NOMO-1 (cell line): ENCODE measurements around the gene RUSC2.
"Not testable (repeated sequence)": the region's sequence is repeated elsewhere in the genome, so short reads cannot be mapped to it uniquely, and the experiment has no call there.

Source experiments
- DNase-seq, 2 experiments: peaks; one replicate each; lab custom pipeline; 2025; ENCODE audit not compliant: unreplicated experiment in 2 of 2; lab: John Stamatoyannopoulos, UW

Gene RUSC2

DNA sequence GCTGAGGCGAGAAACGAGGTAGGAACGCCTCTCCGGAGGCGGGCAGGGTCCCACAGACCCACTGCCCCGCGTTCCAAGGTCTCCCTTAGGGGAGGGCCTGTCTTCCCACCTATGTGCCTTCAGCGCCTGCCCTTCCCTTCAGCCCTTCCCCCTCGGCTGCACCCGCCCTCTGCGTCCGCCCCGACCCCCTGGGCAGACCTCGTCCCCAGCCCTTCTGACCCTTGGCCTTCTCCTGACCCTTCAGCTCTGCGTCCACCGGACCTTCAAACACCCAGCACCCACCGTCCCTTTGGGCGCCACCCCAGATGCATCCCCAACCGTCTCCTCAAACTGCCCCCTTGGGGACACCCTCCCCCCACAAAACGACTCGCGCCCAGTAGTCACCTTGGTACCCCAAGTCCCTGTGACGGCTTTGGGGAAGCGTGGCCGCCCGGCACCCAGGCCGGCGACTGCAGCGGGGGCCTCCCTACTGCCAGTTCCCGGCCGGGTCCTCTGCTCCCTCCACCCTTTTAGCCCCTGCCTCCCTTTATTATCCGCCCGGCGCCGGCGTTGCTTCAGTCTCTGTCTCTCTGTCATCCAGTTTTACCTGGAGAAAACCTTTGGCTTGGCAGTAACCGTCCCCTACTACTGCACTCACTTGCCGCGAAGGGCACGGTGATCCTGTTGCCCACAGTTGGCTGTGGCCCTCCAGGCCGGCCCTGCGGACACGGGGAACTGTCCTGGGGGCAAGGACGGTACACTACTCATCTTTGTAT lies 421 bp downstream of the RUSC2 start:
- DNase-seq: peak in 1 of 2 experiments; percentile 42

DNA sequence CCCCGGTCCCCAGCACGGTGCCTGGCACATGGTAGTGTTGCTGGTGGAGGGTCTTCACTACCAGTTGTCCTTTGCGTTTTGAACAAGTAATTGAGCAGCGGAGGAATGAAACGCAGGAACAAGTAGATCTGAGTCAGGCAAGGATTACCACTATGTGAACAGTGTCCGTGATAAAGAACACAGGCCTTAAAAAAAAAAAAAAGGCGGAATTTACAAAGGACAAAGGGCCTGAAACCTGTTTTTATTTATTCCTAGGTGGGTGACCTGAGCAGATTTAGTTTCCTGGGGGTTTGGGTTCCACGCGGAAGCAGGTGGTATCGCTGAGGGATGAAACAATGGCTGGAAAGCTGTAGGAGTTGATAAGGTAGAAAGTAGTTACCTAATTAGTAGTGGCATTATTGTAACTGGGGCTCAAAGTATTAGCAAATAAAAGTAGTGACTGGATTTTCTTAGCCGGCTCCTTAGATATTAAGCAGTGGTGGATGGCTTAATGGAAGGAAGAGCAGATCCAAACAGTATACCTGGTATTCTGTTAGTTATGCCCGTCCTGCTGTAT lies 1.1 kb downstream of the RUSC2 start:
- no peak for DNase-seq

DNA sequence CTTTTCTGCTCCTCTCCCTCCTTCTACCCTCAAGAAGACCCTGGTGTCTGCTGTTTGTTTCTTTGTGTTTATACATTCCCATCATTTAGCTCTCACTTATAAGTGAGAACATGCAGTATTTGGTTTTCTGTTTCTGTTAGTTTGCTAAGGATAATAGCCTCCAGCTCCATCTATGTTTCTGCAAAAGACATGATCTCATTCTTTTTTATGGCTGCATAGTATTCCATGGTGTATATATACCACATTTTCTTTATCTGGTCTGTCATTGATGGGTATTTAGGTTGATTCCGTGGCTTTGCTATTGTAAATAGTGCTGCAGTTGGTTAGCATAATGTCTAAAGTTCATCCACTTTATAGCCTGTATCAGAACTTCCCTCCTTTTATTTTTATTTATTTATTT lies 3.2 kb downstream of the RUSC2 start:
- not testable (repeated sequence) for DNase-seq

DNA sequence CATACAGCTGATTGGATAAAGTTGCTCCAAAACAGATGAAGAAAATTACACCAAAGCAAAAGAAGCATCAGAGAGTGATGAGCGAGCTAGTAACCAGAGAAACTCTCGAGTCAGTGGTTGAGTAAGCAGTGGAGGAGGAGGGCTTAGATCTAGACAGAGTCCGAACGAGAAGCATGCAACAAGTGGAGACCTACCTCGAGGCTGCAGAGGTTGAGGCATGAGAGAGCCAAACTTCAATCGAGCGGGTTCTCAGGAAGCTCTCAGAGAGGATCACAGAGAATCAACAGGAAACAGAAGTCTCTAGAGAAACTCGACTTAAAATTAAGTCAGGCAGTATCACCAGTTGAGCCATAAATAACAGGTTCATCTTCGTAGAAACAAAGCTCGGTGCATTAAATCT lies 6.1 kb downstream of the RUSC2 start:
- no peak for DNase-seq

DNA sequence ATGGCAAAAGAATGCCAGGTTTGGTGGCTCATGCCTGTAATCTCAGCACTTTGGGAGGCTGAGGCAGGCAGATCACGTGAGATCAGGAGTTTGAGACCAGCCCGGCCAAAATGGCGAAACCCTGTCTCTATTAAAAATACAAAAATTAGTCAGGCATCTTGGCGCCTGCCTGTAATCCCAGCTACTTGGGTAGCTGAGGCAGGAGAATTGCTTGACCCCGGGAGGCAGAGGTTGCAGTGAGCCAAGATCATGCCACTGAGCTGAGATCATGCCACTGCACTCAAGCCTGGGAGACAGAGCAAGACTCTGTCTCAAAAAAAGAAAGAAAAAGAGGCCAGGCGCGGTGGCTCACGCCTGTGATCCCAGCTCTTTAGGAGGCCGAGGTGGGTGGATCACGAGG lies 8.3 kb downstream of the RUSC2 start:
- not testable (repeated sequence) for DNase-seq

DNA sequence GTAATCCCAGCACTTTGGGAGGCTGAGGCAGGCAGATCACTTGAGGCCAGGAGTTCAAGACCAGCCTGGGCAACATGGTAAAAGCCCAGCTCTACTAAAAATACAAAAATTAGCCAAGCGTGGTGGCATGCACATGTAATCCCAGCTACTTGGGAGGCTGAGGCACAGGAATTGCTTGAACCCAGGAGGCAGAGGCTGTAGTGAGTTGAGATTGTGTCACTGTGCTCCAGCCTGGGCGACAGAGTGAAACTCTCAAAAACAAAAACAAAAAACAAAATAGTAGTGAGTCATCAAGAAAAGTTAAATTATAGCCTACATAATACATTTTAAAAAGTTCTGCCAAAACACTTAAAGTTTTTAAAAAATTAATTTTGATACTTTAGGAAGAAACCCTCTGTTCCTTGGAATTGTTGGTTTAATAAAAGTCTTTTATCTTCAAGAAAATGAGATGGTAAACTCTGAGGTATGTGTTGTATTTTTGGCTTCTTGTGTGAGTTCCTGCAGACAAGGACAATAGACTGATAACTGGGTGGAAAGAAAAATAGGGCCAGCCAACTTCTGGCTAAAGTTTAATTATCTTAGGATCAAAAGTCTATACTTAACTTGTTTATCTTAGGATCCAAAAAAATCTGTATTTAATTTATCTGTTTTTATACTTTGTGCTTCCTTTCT lies 9.3 kb downstream of the RUSC2 start:
- no peak for DNase-seq

DNA sequence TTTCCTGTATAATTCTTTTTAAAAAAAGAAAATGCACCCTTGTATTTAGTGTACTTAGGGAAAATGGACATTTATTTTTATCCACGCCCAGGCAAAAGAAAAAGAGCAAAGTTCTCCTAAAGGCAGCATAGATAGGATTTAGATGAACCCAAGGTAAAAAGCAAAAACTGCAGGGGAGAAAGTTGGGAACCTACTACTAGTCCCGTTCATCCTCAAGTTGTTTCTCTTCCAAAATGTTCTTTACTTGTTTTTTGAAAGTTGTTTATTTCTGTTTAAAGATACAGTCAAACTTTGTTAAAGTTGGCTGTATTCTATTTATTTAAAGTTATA lies 9.8 kb downstream of the RUSC2 start:
- no peak for DNase-seq

DNA sequence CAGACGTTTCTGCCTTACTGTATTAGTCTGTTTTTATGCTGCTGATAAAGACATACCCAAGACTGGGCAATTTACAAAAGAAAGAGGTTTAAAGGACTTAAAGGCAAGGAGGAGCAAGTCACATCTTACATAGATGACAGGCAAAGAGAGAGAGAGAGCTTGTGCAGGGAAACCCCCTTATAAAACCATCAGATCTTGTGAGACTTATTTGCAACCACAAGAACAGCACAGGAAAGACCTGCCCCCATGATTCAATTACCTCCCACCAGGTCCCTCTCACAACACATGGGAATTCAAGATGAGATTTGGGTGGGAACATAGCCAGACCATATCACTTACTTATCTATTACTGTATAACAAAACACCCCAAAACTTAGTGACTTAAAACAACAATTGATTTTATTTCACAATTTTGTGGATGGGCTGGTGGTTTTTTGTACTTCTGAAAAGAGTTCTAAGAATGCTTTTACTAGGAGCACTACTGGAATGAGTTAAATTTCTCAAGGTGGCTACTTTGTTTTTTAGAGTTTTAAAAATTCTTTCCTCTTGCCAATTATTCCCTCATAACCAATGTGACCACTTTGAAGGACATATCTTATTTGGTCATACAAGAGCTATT lies 10.3 kb downstream of the RUSC2 start:
- DNase-seq: no peak

DNA sequence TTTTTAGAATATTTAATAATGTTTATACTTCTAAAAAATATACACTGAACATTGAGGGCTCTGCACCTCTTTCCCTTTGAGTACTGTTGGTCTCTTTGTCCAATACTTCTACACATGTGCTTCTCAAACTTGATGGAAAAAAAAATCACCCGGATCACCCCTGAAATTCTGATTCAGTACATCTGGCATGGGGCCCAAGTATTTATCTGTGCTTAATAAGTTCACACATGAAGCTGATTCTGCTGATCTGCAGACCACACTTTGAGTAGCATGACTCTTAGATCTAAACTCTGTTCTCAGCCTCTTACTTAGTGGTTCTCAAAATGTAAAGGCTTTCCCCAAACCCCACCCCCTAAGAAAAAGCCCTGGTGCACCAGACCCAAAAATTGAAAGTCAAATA lies 12.0 kb downstream of the RUSC2 start:
- DNase-seq: no peak

DNA sequence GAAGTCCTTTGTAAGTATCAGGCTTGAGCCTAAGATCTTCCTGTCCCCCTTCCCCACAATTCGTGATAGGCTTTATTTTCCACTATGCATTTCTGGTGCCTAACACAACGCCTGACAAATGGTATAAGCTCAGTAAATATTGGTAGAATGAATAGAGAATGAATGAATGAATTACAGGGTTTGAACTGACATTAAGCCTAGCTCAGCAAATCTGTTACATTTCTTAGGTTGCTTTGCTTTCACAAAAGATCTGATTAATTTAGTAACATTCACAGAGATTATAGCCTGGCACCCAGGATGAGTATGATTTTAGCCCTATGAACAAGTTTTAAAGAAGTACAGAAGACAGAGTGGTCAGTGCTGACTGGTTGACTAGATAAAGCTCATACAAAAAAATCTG lies 16.4 kb downstream of the RUSC2 start:
- DNase-seq: no peak

DNA sequence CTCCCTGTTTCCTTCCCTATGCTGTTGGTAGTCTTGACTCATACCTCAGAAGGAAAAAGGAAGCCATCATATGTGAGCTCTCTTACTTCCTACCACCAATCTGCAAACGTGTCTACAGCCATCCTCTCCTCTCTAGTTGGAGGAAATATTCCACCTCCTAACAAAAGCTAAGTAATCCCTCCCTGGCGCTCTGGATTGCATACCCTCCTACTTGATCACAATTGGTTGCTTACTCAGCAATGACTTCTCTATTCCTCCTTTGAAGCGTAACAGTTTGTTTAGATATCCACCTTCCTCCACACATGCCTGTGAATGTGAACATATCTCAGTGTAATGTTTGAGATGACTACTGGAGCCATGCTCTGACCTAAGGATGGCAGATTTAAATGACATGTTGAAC lies 18.2 kb downstream of the RUSC2 start:
- peak in 1 of 2 experiments; percentile 45 for DNase-seq

DNA sequence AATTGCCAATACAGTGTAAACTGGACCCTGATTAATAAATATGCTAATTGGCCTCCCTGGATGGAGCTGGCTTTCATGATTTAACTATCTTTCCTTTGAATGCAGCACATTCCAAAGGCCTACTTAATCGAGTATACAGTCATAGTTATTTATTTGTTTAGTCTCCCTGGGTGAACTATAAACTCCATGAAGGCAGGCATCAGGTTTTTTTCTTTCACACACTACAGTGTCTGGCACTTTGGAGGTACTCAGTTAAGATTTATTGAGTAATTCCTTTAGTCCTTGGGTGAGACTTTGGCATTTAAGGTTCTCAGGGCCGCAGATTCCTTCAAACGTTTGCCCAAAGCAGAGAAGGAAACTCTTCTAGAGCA lies 20.5 kb downstream of the RUSC2 start:
- no peak for DNase-seq

DNA sequence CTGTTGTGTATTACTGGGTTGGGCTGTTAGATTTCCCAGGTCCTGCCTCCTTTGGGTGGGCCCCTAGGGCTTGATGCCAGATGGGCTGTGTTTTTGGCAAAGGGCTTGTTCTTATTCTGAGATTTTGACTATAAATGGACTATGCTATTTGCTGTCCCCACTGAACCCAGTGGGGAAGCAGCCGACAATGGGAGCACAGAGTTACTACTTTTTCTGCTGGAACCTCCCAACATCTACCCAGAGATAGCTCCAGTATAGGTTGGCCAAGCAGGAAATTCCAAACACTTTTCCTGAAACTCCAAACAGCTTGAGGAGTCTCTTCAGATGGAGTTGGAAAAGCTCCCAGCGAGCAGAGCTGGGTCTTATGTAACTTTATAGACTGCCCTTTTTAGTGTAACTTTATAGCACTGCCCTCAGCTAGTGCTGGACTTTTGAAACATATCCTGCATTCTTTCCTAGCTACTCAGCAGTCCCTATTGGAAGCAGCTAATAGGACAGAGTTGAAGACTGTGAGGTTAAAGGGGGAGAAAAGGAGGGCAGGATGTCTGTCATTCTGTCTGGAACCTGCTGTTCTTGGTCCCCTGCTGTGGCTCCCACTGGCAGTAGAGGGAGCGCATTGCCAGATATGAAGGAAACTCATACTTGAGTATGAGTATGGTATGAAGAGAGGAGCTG lies 21.0 kb downstream of the RUSC2 start:
- no peak for DNase-seq

DNA sequence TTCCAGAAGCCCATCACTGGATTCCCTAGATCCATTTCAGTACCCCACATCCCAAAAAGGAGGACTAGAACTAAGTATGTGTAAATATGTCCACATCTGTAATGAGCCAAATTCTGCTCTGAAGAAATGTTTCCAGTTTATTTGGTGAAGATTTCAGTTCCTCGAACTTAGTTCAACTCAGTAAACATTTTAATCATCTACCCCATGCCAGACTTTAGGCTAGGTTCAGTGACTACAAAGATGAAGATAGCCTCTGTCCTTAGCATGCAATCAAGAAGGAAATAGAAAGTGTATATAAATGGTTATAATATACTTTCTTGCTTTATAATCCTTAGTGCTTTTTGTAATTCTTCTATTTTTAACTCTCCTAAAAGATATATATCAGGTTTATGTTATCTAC lies 21.5 kb downstream of the RUSC2 start:
- no peak for DNase-seq

DNA sequence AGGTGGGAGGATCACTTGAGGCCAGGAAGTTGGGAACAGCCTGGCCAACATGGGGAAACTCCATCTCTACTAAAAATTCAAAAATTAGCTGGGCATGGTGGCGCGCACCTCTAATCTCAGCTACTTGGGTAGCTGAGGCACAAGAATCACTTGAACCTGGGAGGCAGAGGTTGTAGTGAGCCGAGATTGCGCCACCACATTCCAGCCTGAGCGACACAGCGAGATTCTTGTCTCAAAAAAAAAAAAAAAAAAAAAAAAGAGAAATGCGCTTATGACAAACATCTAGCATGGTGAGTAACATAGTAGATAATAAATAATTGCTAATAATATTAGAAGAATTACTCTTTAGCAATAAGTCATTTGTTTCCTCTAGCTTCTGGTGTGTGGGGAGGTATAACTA lies 25.9 kb downstream of the RUSC2 start:
- no peak for DNase-seq

DNA sequence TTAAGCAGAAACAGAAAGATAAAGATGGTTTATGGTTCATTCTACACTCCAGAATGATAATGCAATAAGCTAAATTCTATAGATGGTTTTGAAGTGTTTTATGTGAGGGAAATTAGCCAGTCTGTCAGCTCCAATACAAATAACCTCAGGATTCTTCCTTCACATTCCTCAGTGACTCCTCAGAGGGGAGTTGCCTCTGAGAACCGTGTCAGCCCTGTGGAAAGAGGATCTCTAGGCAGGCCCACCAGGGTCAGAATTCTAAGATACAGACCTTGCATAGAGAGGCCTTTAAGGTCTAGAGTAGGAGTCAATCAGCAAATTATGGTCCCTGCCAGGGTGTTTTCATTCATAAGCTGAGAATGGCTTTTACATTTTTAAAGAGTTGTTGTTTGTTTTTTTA lies 26.6 kb downstream of the RUSC2 start:
- DNase-seq: no peak

DNA sequence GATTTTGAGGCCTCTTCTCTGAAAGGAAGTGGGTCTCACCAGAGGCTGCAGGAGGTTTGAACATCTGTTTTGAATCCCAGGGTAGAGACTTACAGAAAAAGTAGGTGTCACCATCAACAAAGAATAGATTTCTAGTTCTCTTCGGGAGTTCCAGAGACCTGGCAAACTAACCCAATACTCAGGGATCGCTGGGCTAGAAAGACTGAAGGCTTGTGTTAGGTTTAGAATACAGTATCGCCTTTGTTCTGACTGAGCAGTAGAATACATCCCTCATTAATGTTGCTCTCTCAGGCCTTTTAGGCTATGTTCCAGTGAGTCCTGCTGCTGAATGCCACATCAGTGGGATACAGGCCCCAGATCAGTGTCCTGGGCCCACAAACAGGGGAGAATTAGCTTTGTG lies 27.2 kb downstream of the RUSC2 start:
- DNase-seq: no peak

DNA sequence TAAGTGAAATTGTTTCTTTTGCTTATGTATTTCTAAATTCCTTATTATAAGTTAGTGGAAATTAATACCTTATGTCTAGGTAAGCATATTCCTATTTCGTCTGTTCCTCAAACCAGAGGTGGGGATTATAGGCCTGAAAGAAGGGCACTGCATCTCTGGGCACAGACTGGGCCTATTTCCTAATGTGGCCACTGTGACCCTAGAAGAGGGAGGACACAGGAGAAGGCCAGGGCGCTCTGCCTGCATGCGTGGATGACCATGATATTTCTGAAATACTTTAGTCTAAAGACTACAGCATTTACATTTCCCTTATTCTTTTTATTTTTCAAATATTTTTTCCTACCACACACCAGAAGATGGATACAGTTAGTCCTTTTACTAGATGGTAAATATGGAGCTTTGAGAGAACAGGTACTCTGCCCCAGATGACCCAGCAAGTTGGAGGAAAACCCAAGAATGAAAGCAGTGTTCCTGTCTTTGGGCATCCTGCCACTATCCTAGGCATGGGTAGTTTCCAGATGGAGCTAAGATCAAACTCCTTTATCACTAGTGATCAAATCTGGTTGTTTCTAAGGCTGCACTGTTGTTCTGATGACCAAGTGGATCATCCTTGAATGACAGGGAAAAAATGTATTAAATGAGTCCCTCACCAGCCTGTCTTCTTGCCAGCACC lies 27.8 kb downstream of the RUSC2 start:
- DNase-seq: no peak

DNA sequence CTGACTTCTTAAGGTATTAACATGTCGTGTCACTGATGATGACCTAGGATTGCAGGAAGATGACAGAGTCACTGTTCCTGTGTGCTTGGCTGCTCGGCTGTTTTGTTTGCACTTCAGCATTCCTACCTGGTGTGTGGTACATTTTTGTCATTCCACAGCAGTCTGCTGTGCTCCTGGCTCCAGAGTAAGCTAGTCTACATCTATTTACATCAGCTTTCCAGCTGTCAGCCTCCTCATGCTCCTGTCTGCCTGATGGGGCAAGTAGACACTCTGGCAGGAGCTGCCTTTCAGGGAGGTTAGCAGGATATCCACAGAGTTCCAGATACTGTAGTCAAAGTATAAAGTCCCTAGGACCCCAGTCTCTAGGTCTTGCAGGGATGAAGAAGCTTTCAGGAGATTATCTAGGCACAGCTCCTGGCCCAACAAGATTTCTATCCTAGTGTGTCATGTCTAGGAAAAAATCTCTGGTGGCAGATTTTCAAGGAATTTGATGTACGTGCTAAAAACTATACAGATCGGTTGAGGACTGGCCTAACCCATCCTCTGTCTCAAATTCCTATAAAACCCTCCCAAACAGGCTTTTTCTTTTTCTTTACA lies 28.4 kb downstream of the RUSC2 start:
- no peak for DNase-seq

DNA sequence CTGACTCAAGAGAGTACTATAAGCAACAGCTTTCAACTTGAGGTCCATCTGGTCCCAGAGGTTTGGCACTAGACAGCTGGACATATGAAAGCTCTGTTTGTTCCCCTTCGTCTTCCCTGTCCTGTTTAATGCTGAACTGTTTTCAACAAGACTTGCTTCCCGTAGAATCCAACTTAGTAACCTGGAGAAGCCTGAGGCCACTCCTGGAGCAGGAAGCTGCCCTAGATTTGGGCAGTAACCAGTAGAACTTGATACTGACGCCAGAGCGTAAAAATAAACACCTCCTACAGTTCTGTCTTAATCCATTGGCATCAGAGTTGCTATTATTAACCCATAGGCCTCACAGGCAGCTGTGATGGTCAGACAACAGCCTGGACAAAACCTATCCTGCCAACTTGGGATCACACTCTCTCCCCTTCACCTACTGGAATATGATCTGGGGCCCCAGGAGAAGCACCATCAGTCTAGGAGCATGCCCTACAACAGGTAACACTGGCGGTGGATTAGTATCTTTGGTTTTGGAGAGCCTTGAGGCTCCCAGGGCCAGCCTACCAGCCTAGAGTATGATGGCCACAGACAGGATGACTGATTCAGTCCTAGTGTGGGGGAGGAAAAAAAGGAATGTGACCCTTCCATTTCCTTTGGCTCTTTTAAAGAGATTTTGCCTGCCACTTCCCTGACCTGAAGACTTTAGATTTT lies 29.2 kb downstream of the RUSC2 start:
- no peak for DNase-seq
